ENCODE measurements around the gene POGLUT2. TPM values are rescaled to one million over a fixed set of nuclear protein-coding genes. Genes with fewer than 3 reads are reported as not detected.
"Not testable (repeated sequence)": the region's sequence is repeated elsewhere in the genome, so short reads cannot be mapped to it uniquely, and the experiment has no call there.

Gene POGLUT2
- total and polyA plus RNA-seq, 11 donors: 1.4 to 6.7 (median 2.6) TPM

GRCh38 chr13:102784483-102784882 is 14.3 kb downstream of the POGLUT2 start:
- H3K27ac ChIP-seq: peak overlapping the region in 10 of 12 donors; percentile 18 to 84 (median 61)
- TF ChIP-seq CTCF (IDR thresholded peaks at IDR 0.05): no peak
- no peak for TF ChIP-seq POLR2A (IDR thresholded peaks at IDR 0.05)
- WGBS, 4 donors: 44 to 62% (median 59%) methylated on average over 3 of the region's 3 CpGs
- H3K4me1 ChIP-seq: peaks cover 0 to 9% (median 0%) of the 10 kb centered on the region in 12 donors
- peaks cover 0 to 34% (median 12%) of the 10 kb centered on the region in 9 donors for H3K36me3 ChIP-seq
- no peaks in the 10 kb centered on the region for H3K9me3 ChIP-seq
- no peaks in the 10 kb centered on the region for H3K27me3 ChIP-seq
- ATAC-seq: peak; percentile 94 to 99 (median 96)
- DNase-seq: no peak
- H3K4me3 ChIP-seq: no peak overlapping the region
- intact Hi-C loops (cut with DNase I): loop anchor here in 2 of 10 donors (5.0 to 10.0 kb wide), 2 partner anchors 48 to 800 kb away; no protein-coding TSS in a partner anchor

- ATAC-seq: no peak
- TF ChIP-seq POLR2A (IDR thresholded peaks at IDR 0.05) (no peak), CTCF (IDR thresholded peaks at IDR 0.05) (no peak)
- H3K27me3 ChIP-seq: no peaks in the 10 kb centered on the region
- WGBS, 4 donors: 97 to 100% (median 99%) methylated on average over 1 of the region's 1 CpG
- no peak for DNase-seq
- peaks cover 0 to 12% (median under 1%) of the 10 kb centered on the region in 9 donors for H3K36me3 ChIP-seq
- no peak overlapping the region for H3K4me3 ChIP-seq
- intact Hi-C loops (cut with DNase I): loop anchor here in 2 of 10 donors (5.0 to 10.0 kb wide), 2 partner anchors 51 to 797 kb away; no protein-coding TSS in a partner anchor
- H3K9me3 ChIP-seq: no peaks in the 10 kb centered on the region
- H3K4me1 ChIP-seq: peaks cover 0 to 9% (median 0%) of the 10 kb centered on the region in 12 donors
- no peak overlapping the region for H3K27ac ChIP-seq
Observed at GRCh38 chr13:102781591-102781990, 17.2 kb downstream of the POGLUT2 start.

GRCh38 chr13:102780656-102781055 is 18.1 kb downstream of the POGLUT2 start:
- ATAC-seq, H3K4me3 ChIP-seq, H3K4me1 ChIP-seq, H3K27me3 ChIP-seq, H3K36me3 ChIP-seq, H3K27ac ChIP-seq, H3K9me3 ChIP-seq, DNase-seq: not testable (repeated sequence)
- 81 to 89% (median 88%) methylated on average over 4 of the region's 4 CpGs for WGBS, 4 donors
- intact Hi-C loops (cut with DNase I): loop anchor here in 2 of 10 donors (5.0 to 10.0 kb wide), 2 partner anchors 52 to 796 kb away; no protein-coding TSS in a partner anchor

- no peak for ATAC-seq
- no peaks in the 10 kb centered on the region for H3K27me3 ChIP-seq
Observed at GRCh38 chr13:102779436-102780159, 19.2 kb downstream of the POGLUT2 start.

More at GRCh38 chr13:102779436-102780159, 19.2 kb downstream of the POGLUT2 start:
- H3K27ac ChIP-seq: peak overlapping the region in 1 of 12 donors; percentile 5
- peaks cover 0 to 6% (median 0%) of the 10 kb centered on the region in 9 donors for H3K36me3 ChIP-seq
- intact Hi-C loops (cut with DNase I): loop anchor here in 2 of 10 donors (5.0 to 10.0 kb wide), 3 partner anchors 53 to 795 kb away; no protein-coding TSS in a partner anchor
- peaks cover 0 to 5% (median 0%) of the 10 kb centered on the region in 12 donors for H3K4me1 ChIP-seq
- no peaks in the 10 kb centered on the region for H3K9me3 ChIP-seq
- TF ChIP-seq CTCF (IDR thresholded peaks at IDR 0.05) (no peak), POLR2A (IDR thresholded peaks at IDR 0.05) (no peak)
- H3K4me3 ChIP-seq: no peak overlapping the region
- 51 to 58% (median 55%) methylated on average over 5 of the region's 5 CpGs for WGBS, 4 donors
- no peak for DNase-seq
